Epithelial cell of esophagus (primary cell): ENCODE data around the gene CUZD1.
A peak's percentile ranks its signal among the peaks of the same experiment; 100 is the strongest.
"Not testable (repeated sequence)": the region's sequence is repeated elsewhere in the genome, so short reads cannot be mapped to it uniquely, and the experiment has no call there.

Experiments
- DNase-seq: peaks from one replicate; pipeline ENCODE4 v3.0.0; 2010; ENCODE audit warnings: low read depth
- H3K4me3 ChIP-seq: 2 replicates; pipeline ENCODE4 v1.5.1; 2011; ENCODE audit warnings: mild to moderate bottlenecking, low read length, control low read depth
- CTCF ChIP-seq: IDR thresholded peaks from 2 replicates; pipeline ENCODE4 v1.5.1; 2011; ENCODE audit warnings: low read depth, mild to moderate bottlenecking, low read length, control low read depth, inconsistent platforms; ENCODE audit not compliant: insufficient read depth; ENCODE audit errors: missing control alignments

Gene CUZD1

GRCh38 chr10:122863216-122864193, 17.8 kb upstream of the CUZD1 start:
- TF ChIP-seq CTCF: no peak
- DNase-seq: no peak
- no peak overlapping the region for H3K4me3 ChIP-seq

GRCh38 chr10:122861711-122862161, 16.1 kb upstream of the CUZD1 start:
- no peak overlapping the region for H3K4me3 ChIP-seq
- no peak for TF ChIP-seq CTCF
- peak; percentile 71 for DNase-seq

DNA sequence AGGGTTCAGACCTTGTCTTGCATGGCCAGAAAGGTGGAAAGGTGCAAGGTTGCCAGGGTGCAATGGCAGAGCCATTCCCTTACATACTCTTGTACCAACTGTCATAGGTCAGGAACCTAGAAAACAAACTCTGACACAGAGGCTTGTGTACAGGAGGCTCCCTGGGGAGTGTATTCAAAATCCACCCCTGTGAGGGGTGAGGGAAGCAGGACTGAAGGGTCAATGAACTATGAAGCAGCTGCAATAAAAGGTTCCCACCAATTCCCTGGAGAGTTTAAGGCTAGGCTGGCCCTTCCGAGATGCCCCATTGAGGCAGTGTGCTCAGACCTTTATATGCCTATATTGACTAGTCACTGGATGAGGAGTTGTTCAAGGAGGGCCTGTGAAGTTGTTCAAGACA, 13.9 kb upstream of the CUZD1 start:
- DNase-seq: no peak
- H3K4me3 ChIP-seq: no peak overlapping the region
- TF ChIP-seq CTCF: no peak

- H3K4me3 ChIP-seq, DNase-seq: not testable (repeated sequence)
Observed at GRCh38 chr10:122858042-122858441, 12.4 kb upstream of the CUZD1 start.

GRCh38 chr10:122856902-122857301, 11.2 kb upstream of the CUZD1 start:
- H3K4me3 ChIP-seq: no peak overlapping the region
- DNase-seq: no peak
- no peak for TF ChIP-seq CTCF

DNA sequence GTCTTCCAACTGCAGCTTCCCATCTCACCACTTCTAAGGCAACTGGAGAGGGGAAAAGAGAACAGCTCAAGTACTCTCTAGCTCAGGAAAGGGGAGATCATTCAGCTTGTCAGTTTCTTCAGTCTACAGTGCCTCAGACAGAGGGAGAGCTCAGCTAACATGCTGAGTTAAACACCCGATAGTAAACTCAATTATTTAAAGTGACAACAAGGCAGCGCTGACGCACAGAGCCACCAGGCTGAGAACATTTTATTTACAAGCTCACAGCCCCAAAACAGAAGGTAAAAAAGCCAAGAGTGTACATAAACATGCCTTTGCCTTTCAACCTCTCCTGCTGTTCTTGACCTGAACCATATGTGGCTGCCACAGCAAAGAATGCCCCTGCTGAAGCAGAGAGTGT, 10.1 kb upstream of the CUZD1 start:
- DNase-seq: no peak
- TF ChIP-seq CTCF: no peak
- no peak overlapping the region for H3K4me3 ChIP-seq

DNA sequence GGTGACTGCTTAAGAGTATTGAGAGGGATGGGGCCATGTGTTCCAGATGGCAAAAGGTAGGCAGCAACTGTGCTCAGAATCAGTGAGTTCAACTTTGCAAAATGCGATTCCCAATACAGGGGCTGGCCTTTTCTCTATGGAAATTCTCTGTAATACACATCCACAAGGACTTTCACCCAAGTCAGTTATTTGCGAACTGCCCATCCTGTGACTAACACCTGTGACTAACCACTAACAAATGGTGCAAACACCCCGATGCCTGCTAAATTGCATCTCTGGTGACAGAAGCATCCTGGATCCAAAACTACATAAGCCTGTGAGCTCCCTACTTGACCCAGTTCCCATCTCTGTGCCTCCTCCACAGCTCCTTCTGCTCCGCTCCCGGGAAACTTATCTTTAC, 9.0 kb upstream of the CUZD1 start:
- peak; percentile 79 for DNase-seq
- H3K4me3 ChIP-seq: no peak overlapping the region
- no peak for TF ChIP-seq CTCF
